ELF-1 (cell line): ENCODE measurements around the gene KCNJ4.

Experiments
- DNase-seq: peaks from one replicate; pipeline ENCODE4 v3.0.0-alpha.2; 2016; ENCODE audit warnings: low read depth, low spot score

Gene KCNJ4

DNA sequence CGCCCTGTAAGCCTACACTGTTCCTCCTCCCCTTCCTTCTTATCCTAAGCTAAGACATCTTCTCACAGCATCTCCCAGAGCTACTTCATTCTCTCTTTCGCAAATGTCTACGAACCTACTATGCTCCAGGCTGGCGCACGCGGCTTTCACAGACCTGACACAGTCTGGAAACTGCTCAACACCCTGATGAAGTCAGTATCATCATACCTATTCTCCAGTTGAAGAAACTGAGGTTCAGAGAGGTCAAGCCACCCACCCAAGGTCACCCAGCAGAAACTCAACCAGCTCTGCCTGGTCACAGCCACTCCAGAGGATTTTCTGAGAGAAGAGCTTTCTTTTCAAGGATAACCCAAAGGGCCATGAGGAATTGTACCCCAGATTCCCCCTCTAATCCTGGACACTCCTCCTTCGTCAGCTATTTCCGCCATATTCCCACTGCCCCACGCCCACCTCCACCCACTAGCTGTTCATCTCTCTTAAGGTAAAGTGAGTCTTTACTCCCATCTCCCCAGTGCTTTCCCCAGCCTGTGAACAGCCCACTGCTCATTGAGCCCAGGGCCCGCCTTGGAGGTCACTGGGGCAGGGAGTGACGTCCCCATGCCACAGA, 1.8 kb downstream of the KCNJ4 start:
- no peak for DNase-seq

DNA sequence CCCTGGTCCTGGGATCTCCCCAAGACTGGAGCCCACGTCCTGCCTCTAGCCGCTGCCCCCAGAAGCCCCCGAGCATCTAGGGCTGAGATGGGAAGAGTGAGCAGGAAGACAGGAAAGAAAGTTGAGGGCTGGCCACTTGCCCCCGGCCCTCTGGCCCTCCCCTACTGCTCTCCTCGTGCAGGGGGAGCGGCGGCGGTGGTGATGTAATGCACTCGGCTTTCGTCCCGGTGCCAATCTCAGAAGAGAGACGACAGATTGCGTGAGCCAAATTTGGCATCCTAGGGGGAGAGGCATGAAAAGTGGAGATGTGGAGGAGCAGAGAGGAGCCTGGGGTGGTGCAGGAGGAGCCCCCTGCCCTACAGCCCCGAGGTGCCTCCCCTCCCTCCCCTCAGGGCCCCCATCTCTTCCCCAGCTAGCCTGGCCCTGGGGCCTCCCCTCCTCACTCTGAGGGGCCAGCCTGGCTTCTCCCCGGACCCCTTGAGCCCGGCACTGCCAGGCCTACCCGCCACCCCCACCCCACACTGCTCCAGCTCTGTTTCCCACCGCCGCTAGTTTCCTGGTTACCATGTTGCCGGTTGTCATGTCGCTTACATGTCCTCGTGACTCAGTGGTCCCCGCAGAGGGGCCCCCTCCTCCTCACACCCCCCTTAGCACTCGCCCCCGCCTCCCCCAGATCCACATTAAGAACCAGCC, 2.5 kb downstream of the KCNJ4 start:
- no peak for DNase-seq

DNA sequence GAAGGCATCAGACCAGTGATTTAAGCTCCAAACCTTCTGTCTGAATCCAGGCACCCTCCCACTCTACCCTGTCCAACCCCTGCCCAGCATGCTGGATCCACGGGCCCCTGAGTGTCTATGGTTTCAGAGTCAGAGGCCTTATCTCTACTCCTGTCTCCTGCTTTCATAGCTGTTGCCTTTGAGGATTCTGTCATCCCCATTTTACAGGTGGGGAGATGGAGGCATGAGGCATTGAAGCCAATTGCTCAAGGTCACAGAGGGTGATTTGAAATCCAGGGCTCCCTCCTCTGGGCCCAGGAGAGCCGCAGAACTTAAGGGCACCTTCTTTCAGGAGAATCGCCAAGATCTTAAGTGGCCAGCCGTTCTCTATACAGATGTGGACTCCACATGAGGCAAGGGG, 3.1 kb downstream of the KCNJ4 start:
- DNase-seq: no peak

DNA sequence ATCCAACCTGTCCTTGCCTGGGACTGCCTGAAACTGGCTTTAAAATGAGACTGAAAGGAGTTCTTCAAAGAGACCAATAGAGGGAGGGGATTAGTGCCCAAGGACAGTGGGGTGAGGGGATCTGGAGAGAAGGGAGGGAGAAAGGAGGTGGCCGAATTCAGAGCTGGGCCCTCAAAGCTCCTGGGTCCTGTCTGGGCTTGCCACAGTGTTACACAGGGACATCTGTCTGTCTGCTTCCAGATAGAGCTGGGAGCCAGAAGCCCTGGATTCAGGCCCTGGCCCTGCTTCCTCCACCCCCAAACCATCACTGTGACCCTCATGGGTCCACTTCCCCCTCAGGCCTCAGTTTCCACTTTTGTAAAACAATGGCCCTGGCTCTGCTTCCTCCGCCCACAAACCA, 3.6 kb downstream of the KCNJ4 start:
- DNase-seq: no peak

DNA sequence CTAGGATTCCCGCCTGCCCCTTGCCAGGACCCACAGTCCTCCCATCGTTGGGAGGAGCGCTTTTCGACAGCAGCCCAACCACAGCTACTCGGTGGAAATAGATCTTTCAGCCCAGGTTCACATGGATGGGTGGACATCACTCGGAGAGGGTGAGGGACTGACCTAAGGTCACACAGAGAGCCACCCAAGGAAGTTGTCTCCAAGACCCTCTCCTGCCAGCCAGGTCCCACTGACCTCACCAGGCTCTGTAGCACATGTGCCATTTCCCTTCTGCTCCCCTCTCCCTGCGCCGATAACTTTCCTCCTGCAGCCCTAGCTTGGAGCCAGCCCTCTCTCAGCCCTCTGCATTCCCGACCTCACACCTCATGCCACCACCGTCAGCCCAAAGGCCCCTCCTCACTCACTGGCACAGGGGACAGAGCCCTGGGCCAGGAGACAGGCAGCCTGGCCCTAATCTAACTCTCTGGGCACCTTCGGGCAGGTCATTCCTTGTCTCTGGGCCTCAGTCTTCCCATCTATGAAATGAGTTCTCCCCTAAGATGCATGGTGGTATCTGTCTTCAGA, 4.7 kb downstream of the KCNJ4 start:
- no peak for DNase-seq

DNA sequence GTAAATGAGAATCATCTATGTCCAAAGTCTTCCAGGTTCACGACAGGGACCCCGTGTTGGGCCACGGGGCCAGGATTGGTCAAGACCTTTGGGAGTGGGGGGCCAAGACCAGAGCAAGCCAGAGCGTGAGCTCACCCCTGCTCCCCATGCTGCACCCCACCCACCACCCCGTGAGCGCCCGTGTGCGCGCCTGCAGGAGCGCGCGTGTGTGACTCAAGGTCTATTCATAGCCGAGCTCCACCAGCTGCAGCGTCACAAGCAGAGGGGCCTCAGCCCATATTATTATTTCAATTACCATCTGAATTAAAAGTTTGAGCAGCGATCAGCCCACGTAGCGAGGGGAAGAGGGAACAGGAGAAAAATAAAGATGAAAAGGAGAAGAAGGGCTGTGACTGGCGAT, 5.2 kb downstream of the KCNJ4 start:
- no peak for DNase-seq

DNA sequence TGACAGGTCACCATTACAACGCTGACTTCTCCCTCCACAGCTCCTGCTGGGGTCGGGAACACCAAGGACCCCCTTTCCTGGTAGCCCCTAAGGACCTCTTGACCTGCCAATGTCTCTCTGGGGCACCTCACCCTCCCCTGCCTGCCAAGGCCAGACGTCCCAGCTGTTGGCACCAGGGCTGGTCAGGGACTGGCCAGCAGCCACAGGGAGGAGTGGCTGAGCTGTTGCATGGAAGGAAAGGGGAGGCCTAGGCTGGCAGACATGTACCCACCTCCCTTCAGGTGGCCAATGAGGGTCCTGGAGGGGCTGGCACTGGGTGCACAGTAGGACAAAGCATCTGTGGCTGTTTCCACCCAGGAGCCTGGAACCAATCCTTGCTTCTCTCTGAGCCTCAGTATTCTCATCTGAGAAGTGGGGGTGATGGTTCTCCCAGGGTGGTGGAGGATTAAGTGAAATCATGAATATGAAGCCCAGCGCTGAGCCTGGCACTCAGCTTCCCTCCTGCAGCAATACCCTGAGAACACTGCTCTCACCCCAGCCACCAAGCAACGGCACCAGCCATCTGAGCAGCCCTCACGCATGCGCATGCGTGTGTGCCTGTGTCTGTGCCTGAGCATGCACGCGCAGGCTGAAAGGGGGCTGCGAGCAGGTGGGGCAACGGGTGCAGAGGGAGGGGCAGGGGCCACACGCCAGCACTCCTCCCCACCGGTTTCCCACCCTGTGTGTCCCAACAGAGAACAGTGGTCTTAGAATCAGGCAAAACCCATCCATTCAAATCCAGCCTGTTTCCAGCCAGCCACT, 5.9 kb downstream of the KCNJ4 start:
- no peak for DNase-seq

DNA sequence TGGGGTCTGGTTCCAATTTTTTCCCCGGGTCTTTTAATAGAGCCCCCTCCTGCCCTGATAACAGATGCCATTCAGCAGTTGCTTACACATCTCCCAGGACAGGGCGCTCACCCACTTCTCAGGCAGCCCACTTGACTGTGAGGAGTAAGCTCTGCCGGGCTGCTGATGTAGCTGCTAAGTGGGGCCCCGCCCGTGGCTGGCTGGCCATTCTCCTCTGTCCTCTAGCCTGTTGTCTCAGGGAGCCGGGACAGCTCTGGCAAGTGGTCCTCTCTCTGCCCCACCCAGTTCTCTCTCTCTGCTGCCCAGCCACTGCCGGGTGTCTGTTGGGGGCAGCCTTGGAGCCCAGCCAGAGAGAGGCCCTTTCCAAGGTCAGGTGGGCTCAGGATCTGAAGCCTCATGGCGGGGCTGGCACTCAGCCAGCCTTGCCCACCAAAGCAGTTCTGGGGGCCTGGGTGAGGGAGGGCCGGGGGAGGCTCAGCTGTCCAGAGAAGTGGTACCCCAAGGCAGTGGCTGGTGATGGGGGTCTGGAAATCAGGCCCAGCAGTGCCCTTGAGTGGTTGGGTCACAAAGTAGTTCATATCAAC, 8.9 kb downstream of the KCNJ4 start:
- no peak for DNase-seq

DNA sequence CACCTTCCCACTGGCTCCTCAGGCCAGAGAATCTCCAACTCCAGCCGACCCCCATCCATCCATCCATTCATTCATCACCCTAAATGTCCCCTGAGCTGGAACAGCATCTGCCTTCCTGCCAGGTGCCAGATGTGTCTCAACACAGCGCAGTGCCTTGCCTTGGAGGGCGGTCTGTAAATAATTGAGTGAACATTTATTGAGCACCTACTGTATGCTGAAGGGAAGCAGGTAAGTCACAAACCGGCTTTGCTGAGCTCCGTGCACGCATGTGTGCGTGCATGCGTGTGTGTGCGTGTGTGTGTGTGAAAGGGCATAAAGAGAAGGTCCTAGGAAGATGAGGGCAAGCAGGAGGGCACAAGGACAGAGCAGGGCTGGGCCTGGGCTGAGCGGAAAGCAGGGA, 10.2 kb downstream of the KCNJ4 start:
- no peak for DNase-seq

DNA sequence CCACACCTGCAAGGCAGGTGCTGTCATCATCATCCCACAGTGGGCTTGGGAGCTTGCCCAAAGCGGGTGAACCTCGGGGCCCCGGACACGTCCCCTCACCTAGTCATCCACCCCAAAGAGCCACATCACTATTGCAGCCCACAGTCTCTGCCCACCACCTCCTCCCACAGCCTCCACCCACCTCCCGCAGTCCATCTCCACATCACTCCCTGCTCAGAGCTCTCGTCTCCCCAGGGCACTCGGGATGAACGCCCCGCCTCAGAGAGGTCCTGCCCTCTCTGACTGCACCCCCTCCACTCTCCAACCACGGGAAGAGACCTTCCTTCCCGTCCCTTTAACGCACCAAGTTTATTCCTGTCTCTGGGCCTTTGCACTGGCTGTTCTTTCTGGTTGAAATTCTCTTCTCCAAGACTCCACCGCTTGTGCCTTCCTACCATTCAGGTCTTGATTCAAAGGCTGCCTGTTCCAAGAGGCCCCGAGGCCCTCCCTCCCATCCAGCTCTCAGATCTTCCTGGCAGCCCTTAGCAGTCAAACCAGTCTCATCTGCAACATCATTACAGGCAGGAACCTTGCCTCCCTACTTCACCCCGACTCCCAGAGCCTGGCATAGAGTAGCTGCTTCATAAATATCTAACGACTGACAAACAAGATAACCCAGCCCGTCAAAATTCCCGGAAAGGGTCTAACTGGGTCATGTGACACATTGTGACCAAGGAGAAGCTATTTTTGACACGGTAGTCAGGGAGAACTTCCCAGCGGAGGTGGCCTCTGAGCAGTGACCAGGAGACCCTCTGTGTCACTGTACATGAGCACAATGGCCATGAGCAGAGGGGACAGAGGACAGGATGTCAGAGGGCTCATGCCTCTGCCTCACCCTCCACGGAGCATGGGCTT, 11.1 kb downstream of the KCNJ4 start:
- DNase-seq: no peak

DNA sequence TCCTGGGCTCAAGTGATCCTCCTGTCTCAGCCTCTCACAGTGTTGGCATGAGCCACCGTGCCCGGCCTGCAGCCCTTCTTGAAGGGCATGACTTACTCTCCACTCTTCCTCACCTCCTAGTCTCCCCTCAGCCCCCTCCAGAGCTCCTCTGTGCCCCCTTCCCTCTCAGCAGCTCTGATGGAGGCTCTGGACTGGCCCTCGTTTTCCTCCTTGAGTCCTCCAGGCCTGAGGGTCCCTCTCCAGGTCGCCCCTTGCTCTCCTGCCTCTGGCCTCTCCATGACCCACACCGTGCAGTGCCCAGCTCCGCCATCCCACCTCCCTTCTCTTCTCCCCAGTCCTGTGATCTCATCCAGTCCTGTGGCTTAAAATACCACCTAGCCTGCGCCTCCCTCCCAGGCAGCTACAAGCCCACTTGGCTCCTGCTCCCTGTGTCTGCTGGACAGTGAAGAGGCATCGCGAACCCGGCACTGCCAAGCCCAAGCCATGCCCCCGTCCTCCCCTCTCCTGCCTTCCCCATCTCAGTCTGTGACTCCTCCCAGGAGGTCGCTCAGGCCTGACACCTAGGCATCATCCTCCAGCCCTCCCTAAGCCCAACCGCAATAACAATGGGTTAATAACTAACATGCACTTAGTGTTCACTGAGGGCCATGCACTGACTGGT, 11.9 kb downstream of the KCNJ4 start:
- DNase-seq: no peak

DNA sequence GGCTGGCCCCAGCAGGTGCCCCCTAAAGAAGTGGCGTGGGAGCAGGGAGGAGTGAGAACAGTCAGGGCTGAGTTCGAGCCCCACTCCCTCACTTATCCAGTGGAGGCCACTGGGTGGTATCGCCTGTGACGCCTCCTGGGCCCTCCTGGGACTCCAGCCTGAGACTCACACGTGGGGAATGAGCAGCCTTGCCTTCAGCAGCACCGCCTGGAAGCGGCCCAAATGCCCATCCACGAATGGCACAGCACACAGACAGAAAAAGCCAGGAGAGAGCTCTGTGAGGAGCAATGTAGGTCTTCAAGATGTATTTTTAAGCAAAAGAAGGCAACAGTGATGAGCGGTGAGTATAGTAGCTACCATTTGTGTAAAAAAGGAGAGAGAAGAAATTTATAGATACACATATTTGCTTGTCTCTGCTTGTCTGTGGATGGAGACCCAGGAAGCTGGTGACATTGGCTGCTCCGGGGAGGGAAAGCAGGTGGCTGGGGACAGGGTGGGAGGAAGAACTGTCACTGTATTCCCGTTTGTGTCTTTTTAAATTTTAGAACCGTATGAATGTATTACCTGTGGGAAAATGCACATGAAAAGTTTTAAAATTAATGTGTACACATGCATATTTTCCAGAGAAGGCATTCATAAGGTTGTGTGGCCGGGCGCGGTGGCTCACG, 13.2 kb downstream of the KCNJ4 start:
- DNase-seq: no peak

DNA sequence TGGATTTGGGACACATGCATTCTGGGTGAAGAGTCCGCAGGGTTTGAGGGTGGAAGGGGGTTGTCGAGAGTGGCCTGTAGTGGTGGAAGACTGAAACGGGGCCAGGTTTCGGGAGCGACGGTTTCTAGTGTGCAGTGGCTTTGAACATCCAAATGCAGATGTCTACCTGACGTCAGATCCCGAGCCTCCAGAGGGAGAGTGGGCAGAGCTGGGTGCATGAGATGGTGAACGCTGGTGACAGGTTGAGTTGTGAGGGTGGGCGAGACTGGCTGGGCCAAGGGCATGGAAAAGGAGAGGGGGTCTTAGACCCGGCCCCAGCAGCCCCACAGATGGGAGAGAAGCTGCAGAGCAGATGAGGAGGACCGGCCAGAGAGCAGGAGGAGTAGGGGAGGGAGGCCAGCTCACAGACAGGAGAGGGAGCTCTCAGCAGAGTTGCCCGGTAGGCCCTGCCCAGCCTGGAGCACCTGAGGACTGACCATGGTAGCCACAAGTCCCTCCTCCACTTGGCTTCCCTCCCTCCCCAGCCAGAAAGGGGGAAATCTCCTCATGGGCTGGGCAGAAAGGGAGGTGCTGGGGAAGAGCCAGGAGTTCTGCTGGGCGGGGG, 14.2 kb downstream of the KCNJ4 start:
- DNase-seq: no peak

DNA sequence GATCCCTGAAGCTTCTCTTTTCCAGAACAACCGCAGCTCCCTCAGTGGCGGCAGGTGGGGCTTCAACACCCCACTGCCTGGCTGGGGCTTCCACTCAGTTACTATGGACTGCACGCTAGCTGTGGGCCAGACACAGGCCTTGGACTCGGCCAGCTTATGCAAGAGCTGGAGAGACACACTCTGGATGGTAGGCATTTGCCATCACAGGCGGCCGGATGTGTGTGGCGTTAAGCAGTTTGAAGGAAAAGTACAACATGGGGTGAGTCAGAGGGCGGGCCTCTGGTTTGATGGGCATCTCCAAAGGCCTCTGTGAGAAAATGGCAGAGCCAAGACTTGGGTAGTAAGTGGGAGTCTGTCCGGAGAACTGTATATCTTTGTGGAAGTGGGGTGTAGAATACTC, 17.6 kb downstream of the KCNJ4 start:
- no peak for DNase-seq

DNA sequence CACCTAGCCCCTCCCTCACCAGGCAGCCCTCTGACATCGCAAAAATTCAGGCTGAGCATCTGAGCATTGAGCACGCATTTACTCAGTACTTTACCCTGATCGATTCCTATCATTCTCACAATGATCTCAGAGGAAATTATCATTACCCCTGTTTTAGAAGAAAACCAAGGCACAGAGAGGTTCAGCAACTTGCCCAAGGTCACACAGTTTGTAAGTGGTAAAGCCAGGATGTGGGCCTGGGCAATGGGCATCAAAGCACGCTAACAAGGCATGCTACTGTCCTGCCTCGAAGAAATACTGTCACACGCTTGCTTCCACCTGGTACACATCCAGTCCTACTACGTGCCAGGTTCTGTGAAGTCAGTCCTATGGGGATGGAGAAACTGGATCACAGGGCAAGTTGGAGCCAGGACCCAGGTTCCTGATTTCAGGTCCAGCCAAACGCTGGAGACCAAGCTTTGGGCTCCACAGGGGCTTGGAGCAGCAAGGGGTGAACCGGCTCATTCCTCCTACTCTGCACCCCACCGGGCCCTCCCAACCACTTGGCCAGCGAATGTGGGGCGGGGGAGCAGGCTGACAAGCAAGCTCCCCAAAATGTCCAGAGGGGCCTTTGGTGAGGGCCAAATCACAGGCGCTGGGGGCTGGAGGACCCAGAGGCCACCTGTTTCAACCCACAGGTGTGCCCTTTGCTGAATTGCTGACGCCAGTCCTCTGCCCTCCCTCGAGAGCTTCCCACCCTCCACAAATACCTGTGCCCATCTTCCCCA, 18.2 kb downstream of the KCNJ4 start:
- DNase-seq: no peak

DNA sequence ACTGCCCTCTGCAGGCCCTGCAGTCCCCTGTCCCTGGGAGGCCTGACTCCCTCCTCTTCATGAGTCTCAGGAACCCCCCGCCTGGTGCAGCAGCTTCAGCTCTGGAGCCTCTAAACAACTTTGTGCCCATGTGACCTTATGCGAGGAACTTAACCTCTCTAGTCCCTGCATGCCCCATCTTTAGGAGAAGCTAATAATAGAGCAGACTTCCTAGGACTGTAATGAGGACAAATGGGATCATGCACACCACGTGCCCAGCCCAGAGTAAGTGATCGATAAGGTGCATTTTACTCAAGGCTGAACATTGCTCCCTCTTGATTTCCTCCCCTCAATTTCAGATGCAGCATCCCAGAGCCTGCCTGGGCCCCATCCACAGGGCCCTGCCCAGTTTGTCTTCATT, 19.0 kb downstream of the KCNJ4 start:
- no peak for DNase-seq

DNA sequence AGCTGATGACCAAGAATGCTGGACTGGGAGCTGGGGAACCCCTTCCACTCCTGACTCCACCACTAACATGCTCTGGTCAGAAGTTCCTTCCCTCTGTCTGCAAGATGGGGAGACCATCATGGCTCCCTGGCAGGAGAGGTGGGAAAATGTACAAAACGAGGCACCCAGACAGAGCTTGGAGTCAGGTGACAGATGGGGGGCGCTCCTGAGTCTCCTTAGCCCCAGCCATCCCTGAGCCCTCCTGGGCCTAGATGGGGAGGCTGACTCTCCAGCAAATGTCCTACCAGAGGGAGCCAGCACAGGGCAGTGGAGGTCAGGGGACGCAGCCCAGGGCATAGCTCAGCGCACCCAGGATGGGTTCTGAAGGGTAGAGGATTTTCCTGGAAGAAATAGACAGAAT, 20.0 kb downstream of the KCNJ4 start:
- DNase-seq: peak; percentile 55

DNA sequence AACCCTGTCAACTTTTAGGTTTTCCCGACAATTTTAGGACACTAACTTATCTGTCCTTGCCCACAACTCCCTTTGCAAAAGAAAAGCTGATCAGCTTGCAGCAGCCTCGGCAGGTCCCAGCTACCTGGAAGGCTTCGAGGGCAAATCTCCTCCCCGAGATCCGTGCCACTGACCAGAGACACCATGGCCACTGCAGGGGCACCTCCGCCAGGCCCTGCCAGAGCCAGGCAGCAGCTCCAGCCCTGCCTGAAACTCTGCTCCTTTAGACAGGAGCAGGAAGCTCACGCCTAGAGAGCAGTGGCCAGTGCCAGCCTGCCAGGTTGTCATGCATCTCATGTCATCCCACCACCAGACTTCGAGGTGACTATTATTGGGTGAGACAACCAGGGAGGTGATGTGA, 21.1 kb downstream of the KCNJ4 start:
- no peak for DNase-seq

DNA sequence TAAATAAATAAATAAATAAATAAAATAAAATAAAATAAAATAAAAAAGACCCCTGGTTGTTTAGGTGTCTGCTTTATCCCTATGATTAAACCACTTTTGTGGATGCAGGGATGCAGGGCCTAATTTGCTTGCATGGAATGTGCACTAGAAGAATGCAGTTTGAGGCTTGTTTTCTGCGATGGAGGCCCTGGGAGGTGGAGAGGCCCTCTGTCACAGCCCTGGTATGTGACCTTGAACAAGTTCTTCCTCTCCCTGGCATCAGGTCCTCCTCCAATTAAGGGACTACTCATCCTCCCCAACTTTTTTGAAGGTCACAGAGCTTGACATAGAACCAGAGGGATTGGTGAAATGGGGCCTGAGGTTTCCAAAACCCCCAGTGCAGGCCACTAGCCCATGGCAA, 22.7 kb downstream of the KCNJ4 start:
- DNase-seq: no peak
